GM12878 (cell line): ENCODE measurements around the gene MYO9B. TPM values are rescaled to one million over a fixed set of nuclear protein-coding genes. Genes with fewer than 3 reads are reported as not detected.

Experiments used
- ATAC-seq: fragments of 200-7000 bp; cut with Tn5 transposase; 3 replicates; pipeline ENCODE4 v1.9.1; 2020; ENCODE audit warnings: mild to moderate bottlenecking, moderate library complexity
- BruUV-seq: library from RNA; stranded (reverse); fragments of 400-500 nt; replicated peaks from 2 replicates; lab custom pipeline; 2021; lab: Mats Ljungman, UMichigan
- CTCF ChIA-PET: fragments of 300-600 bp; sonication (Branson Sonifier 250); formaldehyde crosslinking; extraction: SDS; loops from one replicate; lab custom pipeline; 2021; ENCODE audit warnings: inconsistent platforms; lab: Yijun Ruan, JAX
- POLR2A ChIA-PET: fragments of 350-600 bp; formaldehyde crosslinking; extraction: SDS; loops from one replicate; lab custom pipeline; 2021; ENCODE audit warnings: inconsistent platforms; lab: Charles Lee
- RAD21 ChIA-PET: fragments of 300-600 bp; sonication (Branson Sonifier 250); formaldehyde crosslinking; loops from one replicate; lab custom pipeline; 2023; ENCODE audit warnings: antibody characterized with exemption; ENCODE audit not compliant: unreplicated experiment; lab: Charles Lee
- SMC1A ChIA-PET: fragments of 300-600 bp; sonication (Branson Sonifier 250); formaldehyde crosslinking; loops from one replicate; lab custom pipeline; 2023; ENCODE audit not compliant: unreplicated experiment, uncharacterized antibody; lab: Charles Lee
- DNase-seq: peaks from one replicate; pipeline ENCODE4 v3.0.0-alpha.2; 2011; ENCODE audit warnings: low read depth, low spot score
- FAIRE-seq: peaks from 3 replicates; lab custom pipeline; 2011; peaks lifted over from hg19 to GRCh38; lab: Jason Lieb, UNC
- H2AFZ ChIP-seq: 2 replicates; pipeline ENCODE4 v1.6.0; 2011; ENCODE audit warnings: low read depth, low read length, control low read depth; ENCODE audit not compliant: control insufficient read depth
- H3K27ac ChIP-seq: 2 replicates; pipeline ENCODE4 v1.5.1; 2011; ENCODE audit warnings: control low read depth; ENCODE audit not compliant: control insufficient read depth, insufficient read depth
- H3K27me3 ChIP-seq, 2 experiments: replicated peaks in 1 of 2; 2 replicates each; pipeline versions ENCODE4 v1.6.0 to v1.6.1; 2011; ENCODE audit warnings: low read length in 1 of 2; ENCODE audit not compliant: control insufficient read depth in 2 of 2, insufficient read depth in 2 of 2
- H3K36me3 ChIP-seq, 2 experiments: 2 replicates each; pipeline ENCODE4 v1.5.1; 2011; ENCODE audit warnings: low read length in 1 of 2; ENCODE audit not compliant: control insufficient read depth in 2 of 2, insufficient read depth in 2 of 2
- H3K4me1 ChIP-seq: 2 replicates; pipeline ENCODE4 v1.6.1; 2011; ENCODE audit warnings: mild to moderate bottlenecking, low read length, moderate library complexity, mixed read lengths; ENCODE audit not compliant: control insufficient read depth, insufficient read depth
- H3K4me2 ChIP-seq: 2 replicates; pipeline ENCODE4 v1.6.0; 2011; ENCODE audit warnings: control low read depth; ENCODE audit not compliant: control insufficient read depth, insufficient read depth
- H3K4me3 ChIP-seq: fragments of 200-600 bp; sonication (generic); 2 replicates; pipeline ENCODE4 v1.5.1; 2016
- H3K79me2 ChIP-seq: 2 replicates; pipeline ENCODE4 v1.6.0; 2011; ENCODE audit warnings: low read length; ENCODE audit not compliant: control insufficient read depth, insufficient read depth
- H3K9ac ChIP-seq: 2 replicates; pipeline ENCODE4 v1.8.0; 2011; ENCODE audit warnings: low read length, control low read depth, mixed read lengths; ENCODE audit not compliant: control insufficient read depth, insufficient read depth
- H3K9me3 ChIP-seq: replicated peaks from 3 replicates; pipeline ENCODE4 v1.5.1; 2011; ENCODE audit warnings: mild to moderate bottlenecking, low read length; ENCODE audit not compliant: control insufficient read depth, insufficient read depth
- H4K20me1 ChIP-seq: 2 replicates; pipeline ENCODE4 v1.6.0; 2011; ENCODE audit not compliant: control insufficient read depth, insufficient read depth
- CHD4 ChIP-seq: fragments of 200-600 bp; sonication (generic); IDR thresholded peaks from 2 replicates; pipeline ENCODE4 v1.6.1; 2016; ENCODE audit warnings: mild to moderate bottlenecking
- EP300 ChIP-seq, 2 experiments: fragments of 150-350 bp in 1 of 2; IDR thresholded peaks; 2 replicates each; pipeline ENCODE4 v1.6.1; 2011 to 2012; ENCODE audit warnings: low read depth in 2 of 2, low read length in 2 of 2, borderline replicate concordance in 1 of 2, improper control_type of control experiment in 1 of 2, inconsistent platforms in 1 of 2; ENCODE audit not compliant: control insufficient read depth in 1 of 2
- ESRRA ChIP-seq: IDR thresholded peaks from 2 replicates; pipeline ENCODE4 v1.6.1; 2012; ENCODE audit warnings: mild to moderate bottlenecking, low read length, improper control_type of control experiment
- JUNB ChIP-seq: IDR thresholded peaks from 2 replicates; pipeline ENCODE4 v1.6.1; 2016; ENCODE audit warnings: antibody characterized with exemption, mild to moderate bottlenecking
- MYC ChIP-seq: IDR thresholded peaks from 2 replicates; pipeline ENCODE4 v1.6.1; 2011; ENCODE audit warnings: mild to moderate bottlenecking, low read length, moderate library complexity, inconsistent platforms; ENCODE audit not compliant: insufficient read depth, insufficient replicate concordance, insufficient read length, severe bottlenecking
- NBN ChIP-seq: fragments of 450-650 bp; IDR thresholded peaks from 2 replicates; pipeline ENCODE4 v1.6.1; 2016
- POU2F2 ChIP-seq: IDR thresholded peaks from 3 replicates; pipeline ENCODE4 v1.6.1; 2011; ENCODE audit warnings: low read depth, mild to moderate bottlenecking, low read length, borderline replicate concordance
- RCOR1 ChIP-seq: conservative IDR thresholded peaks from 2 replicates; pipeline ENCODE4 v1.6.1; 2012; ENCODE audit warnings: low read depth, low read length, improper control_type of control experiment
- RUNX3 ChIP-seq: IDR thresholded peaks from 2 replicates; pipeline ENCODE4 v1.6.1; 2012; ENCODE audit warnings: low read length, inconsistent platforms
- SIN3A ChIP-seq: IDR thresholded peaks from 2 replicates; pipeline ENCODE4 v1.6.1; 2012; ENCODE audit warnings: low read depth, low read length, improper control_type of control experiment
- SP1 ChIP-seq: IDR thresholded peaks from one replicate; pipeline ENCODE4 v1.6.1; 2011; ENCODE audit warnings: low read depth, low read length
- USF1 ChIP-seq: IDR thresholded peaks from 2 replicates; pipeline ENCODE4 v1.6.1; 2011; ENCODE audit warnings: borderline replicate concordance, low read depth, mild to moderate bottlenecking, moderate library complexity, mixed read lengths, low read length; ENCODE audit not compliant: insufficient read depth; ENCODE audit errors: extremely low read length
- ZBTB4 ChIP-seq: fragments of 450-650 bp; formaldehyde crosslinking; IDR thresholded peaks from 2 replicates; pipeline ENCODE4 v1.4.0; 2022; ENCODE audit warnings: mild to moderate bottlenecking, moderate library complexity
- WGBS: methylation state at CpG from one replicate; pipeline ENCODE4 v1.1.6; 2016; ENCODE audit warnings: low lambda C conversion rate; ENCODE audit not compliant: insufficient replicate concordance, insufficient coverage; ENCODE audit errors: missing lambda C conversion rate; 5-methylcytosine and 5-hydroxymethylcytosine counted together
- in situ Hi-C: fragments of 300-500 bp; cut with MboI; formaldehyde crosslinking; loops from 9 replicates; pipeline ENCODE4 v1.14.3; 2018; ENCODE audit warnings: mixed read lengths
- intact Hi-C: fragments of 100-400 bp; cut with micrococcal nuclease; formaldehyde crosslinking; loops from one replicate; pipeline ENCODE4 v1.14.2; 2022; ENCODE audit not compliant: unreplicated experiment
- polyA plus RNA-seq, 11 experiments: library from polyadenylated mRNA; depleted of rRNA in 4 of 11; unstranded in 6 of 11; stranded (reverse) in 5 of 11; fragments of >200 nt; fragmentation: Nextera tagmentation in 4 of 11; fragmentation: Illumina TruSeq in 1 of 11; extraction: Ambion mirVana in 4 of 11; extraction: Trizol in 1 of 11; gene quantifications; 1 replicate in 1 of 11; 2 replicates in 10 of 11; pipeline versions ENCODE4 v1.2.1 to v1.2.3, GENCODE V29; 2011 to 2016; ENCODE audit warnings: inconsistent platforms in 2 of 11, missing spikeins in 2 of 11, low read depth in 1 of 11
- total RNA-seq, 4 experiments: library from RNA; depleted of rRNA in 3 of 4; stranded (reverse); fragments of >200 nt in 3 of 4; fragmentation: Illumina TruSeq in 1 of 4; extraction: Trizol in 1 of 4; gene quantifications; 2 replicates each; pipeline versions ENCODE4 v1.2.1 to v1.2.3, GENCODE V29; 2013 to 2021

Gene MYO9B
- total and polyA plus RNA-seq, 10 of the 15 experiments (the other 5 are each of a cell fraction or from before 2014, with no cell fraction given) = 5.4 to 165 (median 45.8) TPM

DNA sequence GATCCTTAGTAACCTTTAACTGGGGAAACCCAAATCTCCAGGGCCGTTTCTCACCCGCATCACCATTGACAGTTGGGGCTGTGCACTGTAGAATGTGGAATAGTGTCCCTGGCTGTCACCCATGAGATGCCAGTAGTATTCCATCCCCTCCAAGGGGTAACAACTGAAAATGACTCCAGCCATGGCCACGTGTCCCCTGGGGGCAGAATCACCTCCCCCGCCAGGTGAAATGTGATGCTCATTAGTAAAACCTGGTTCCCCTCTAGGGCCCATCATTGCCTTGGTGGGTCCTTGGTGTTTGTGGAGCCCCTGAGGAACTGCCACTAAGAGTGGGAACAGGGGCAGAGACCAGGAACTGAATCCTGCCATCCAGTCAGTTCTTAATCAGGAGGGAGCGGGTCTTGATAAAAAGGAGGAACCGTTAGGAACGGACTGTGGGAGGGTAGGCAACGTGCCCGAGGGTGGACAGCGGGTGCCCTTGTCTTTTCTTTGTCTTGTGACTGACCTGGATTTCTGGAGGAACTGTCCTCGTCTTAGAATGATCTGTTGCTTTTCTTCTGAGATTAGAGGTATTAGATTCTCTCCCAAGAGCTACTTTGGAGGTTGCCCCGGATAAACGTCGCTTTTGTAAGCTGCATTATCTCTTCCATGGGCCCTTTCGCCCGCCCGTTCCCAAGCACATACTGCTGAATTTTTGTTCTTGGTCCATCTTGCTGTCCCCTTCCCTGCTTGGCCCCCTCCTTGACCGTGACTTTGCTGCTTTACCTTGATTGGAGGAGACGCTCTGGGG, 3.5 kb downstream of the MYO9B start (continued):
- TF ChIP-seq USF1 (peak; percentile 41), MYC (no peak), EP300 (IDR thresholded peaks at IDR 0.05; ENCODE audit: borderline replicate concordance in 1 of 2, control insufficient read depth in 1 of 2, low read depth in 2 of 2, low read length in 2 of 2) (0 out of 4 replicates have a peak, but pooled peaks of 1 of the 2 experiments have one; percentile 10)
- TF ChIP-seq, all 136 proteins: peak for 9

DNA sequence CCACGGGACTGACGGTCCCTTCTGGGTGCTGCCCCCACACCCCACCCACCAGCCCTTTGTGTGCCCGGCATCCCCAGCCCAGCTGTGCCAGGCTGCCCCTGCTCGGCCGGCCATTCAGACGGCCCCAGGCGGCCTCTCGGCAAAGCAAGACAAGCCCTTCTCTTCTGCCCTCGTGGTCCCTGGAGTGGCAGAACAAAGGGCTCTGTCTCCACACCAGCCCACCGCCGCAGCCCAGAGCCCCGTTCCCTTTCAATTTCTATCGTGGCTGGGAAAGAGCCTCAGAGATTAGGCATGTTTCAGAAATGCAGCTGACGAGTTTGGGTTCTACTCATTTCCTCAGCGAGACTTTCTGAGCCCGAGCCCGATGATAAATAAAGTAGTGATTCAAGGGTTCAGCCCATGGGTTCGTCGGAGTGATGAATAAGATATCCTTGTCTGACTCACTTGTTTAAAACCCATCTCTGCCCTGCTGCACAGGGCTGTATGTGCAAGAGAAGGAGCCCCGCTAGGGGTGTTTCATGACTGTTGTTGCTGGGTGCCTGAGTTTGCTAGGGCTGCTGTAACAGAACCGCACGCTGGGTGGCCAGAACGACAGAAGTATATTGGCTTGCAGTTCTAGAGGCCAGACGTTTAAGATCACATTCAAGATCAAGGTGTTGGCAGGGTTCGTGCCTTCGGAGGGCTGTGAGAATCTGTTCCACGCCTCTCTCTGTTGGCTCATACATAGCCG, 4.3 kb downstream of the MYO9B start:
- WGBS = 2% methylated on average over 28 of the region's 28 CpGs
- Histone ChIP-seq H3K27ac (peak overlapping the region; percentile 87), H3K36me3 (peaks cover 1 to 2% of the 10 kb centered on the region in 2 experiments; a peak in 2 of 4 replicates), H3K9me3 (no peaks in the 10 kb centered on the region), H3K9ac (peak overlapping the region; percentile 79), H3K27me3 (no peaks in the 10 kb centered on the region), H3K4me3 (peak overlapping the region; percentile 93), H3K4me1 (peaks cover 32% of the 10 kb centered on the region), H3K79me2 (peaks cover 95% of the 10 kb centered on the region), H3K4me2 (peak overlapping the region; percentile 82), H4K20me1 (peaks cover 13% of the 10 kb centered on the region), H2AFZ (no peak overlapping the region)
- DNase-seq (peak; percentile 84), ATAC-seq (peak; percentile 78), FAIRE-seq (peak; percentile 74)
- in situ Hi-C loops (no loop called here), intact Hi-C loops (loop anchor here (1.0 to 2.0 kb wide), 2 partner anchors 25 to 46 kb away; no protein-coding TSS in a partner anchor)
- RAD21 ChIA-PET = interaction anchor here (1.0 to 7.7 kb wide), 7 partner anchors 26 to 155 kb away, joined by 3 to 91 read pairs (median 4); no protein-coding TSS in a partner anchor
- SMC1A ChIA-PET = interaction anchor here (0.6 to 11.7 kb wide), 9 partner anchors 10 to 187 kb away, joined by 3 to 88 read pairs (median 3); partner anchors contain the start of gene USE1
- POLR2A ChIA-PET = interaction anchor here (1.0 to 8.5 kb wide), 5 partner anchors 8 to 58 kb away, joined by 3 to 111 read pairs (median 4); no protein-coding TSS in a partner anchor
- CTCF ChIA-PET = interaction anchor here (0.7 to 4.3 kb wide), 11 partner anchors 10 to 202 kb away, joined by 3 to 30 read pairs (median 4); partner anchors contain the start of genes ANKLE1 and USHBP1
- no TSS peak for BruUV-seq
- TF ChIP-seq ESRRA (0 out of 2 replicates have a peak, but pooled peaks have one; percentile 38), RCOR1 (no peak), CHD4 (no peak), ZBTB4 (CRISPR knock-in tag) (no peak), RUNX3 (peak; percentile 54), SIN3A (no peak; the same call in 1 of the 2 replicates), POU2F2 (0 out of 3 replicates have a peak, but pooled peaks have one; percentile 8), NBN (peak; percentile 52; the same call in 1 of the 2 replicates), USF1 (no peak), EP300 (IDR thresholded peaks at IDR 0.05; ENCODE audit: borderline replicate concordance in 1 of 2, control insufficient read depth in 1 of 2, low read depth in 2 of 2, low read length in 2 of 2) (peak in 1 of 2 experiments; percentile 30; a peak in 1 of 4 replicates), JUNB (peak; percentile 64), SP1 (peak; percentile 9)
